ENCODE measurements around the gene PALS1.
"Not testable (repeated sequence)": the region's sequence is repeated elsewhere in the genome, so short reads cannot be mapped to it uniquely, and the experiment has no call there.

Gene PALS1

GRCh38 chr14:67268426-67269150 lies 27.4 kb downstream of the PALS1 start:
- no peak for DNase-seq (ENCODE audit: low read depth)
- no peak for TF ChIP-seq CTCF (IDR thresholded peaks at IDR 0.05; ENCODE audit: low read depth, low read length, missing control alignments)
- H3K4me3 ChIP-seq (ENCODE audit: low read depth, low read length), result no peak overlapping the region

- no peak overlapping the region for H3K4me3 ChIP-seq (ENCODE audit: low read depth, low read length)
- no peak for DNase-seq (ENCODE audit: low read depth)
- no peak for TF ChIP-seq CTCF (IDR thresholded peaks at IDR 0.05; ENCODE audit: low read depth, low read length, missing control alignments)
Measured at GRCh38 chr14:67269298-67270060, 28.2 kb downstream of the PALS1 start.

GRCh38 chr14:67270145-67270753 lies 29.0 kb downstream of the PALS1 start:
- H3K4me3 ChIP-seq (ENCODE audit: low read depth, low read length), result no peak overlapping the region
- TF ChIP-seq CTCF (IDR thresholded peaks at IDR 0.05; ENCODE audit: low read depth, low read length, missing control alignments), result no peak
- DNase-seq (ENCODE audit: low read depth), result no peak

GRCh38 chr14:67270933-67271332 lies 29.7 kb downstream of the PALS1 start:
- no peak overlapping the region for H3K4me3 ChIP-seq (ENCODE audit: low read depth, low read length)
- DNase-seq (ENCODE audit: low read depth), result no peak
- no peak for TF ChIP-seq CTCF (IDR thresholded peaks at IDR 0.05; ENCODE audit: low read depth, low read length, missing control alignments)

- H3K4me3 ChIP-seq (ENCODE audit: low read depth, low read length); DNase-seq (ENCODE audit: low read depth): not testable (repeated sequence)
Measured at GRCh38 chr14:67273281-67273680, 32.0 kb downstream of the PALS1 start.

- no peak overlapping the region for H3K4me3 ChIP-seq (ENCODE audit: low read depth, low read length)
- TF ChIP-seq CTCF (IDR thresholded peaks at IDR 0.05; ENCODE audit: low read depth, low read length, missing control alignments), result no peak
- DNase-seq (ENCODE audit: low read depth), result no peak
Measured at GRCh38 chr14:67276131-67276530, 34.9 kb downstream of the PALS1 start.

- no peak for TF ChIP-seq CTCF (IDR thresholded peaks at IDR 0.05; ENCODE audit: low read depth, low read length, missing control alignments)
- no peak for DNase-seq (ENCODE audit: low read depth)
- H3K4me3 ChIP-seq (ENCODE audit: low read depth, low read length), result no peak overlapping the region
Measured at GRCh38 chr14:67280506-67280905, 39.3 kb downstream of the PALS1 start.
